NCI-H187 treated with DMSO at 0.1 percent for 48 hours (cell line): Measurements from ENCODE around the gene PLB1.

Experiments used
- DNase-seq: peaks from one replicate; lab custom pipeline; 2025; lab: John Stamatoyannopoulos, UW

PLB1 gene

GRCh38 chr2:28495551-28496250 is at the start of gene PLB1:
Gene PLB1, plus strand, starts transcription at chr2:28496060. Its CDS starts 55 bp downstream, at chr2:28496115.
- no peak for DNase-seq

GRCh38 chr2:28446531-28446930 is 49.3 kb upstream of the PLB1 start:
- DNase-seq = no peak

GRCh38 chr2:28447086-28447485 is 48.8 kb upstream of the PLB1 start:
- DNase-seq = no peak

- no peak for DNase-seq
Measured at GRCh38 chr2:28447943-28448792, 47.7 kb upstream of the PLB1 start.

- DNase-seq = no peak
Measured at GRCh38 chr2:28448793-28449100, 47.1 kb upstream of the PLB1 start.

- no peak for DNase-seq
Measured at GRCh38 chr2:28449126-28449487, 46.8 kb upstream of the PLB1 start.

GRCh38 chr2:28449488-28450395 is 46.1 kb upstream of the PLB1 start:
- no peak for DNase-seq

GRCh38 chr2:28450901-28451565 is 44.8 kb upstream of the PLB1 start:
- no peak for DNase-seq

GRCh38 chr2:28451793-28452533 is 43.9 kb upstream of the PLB1 start:
- no peak for DNase-seq

- DNase-seq = no peak
Measured at GRCh38 chr2:28452534-28453081, 43.3 kb upstream of the PLB1 start.

GRCh38 chr2:28453396-28453795 is 42.5 kb upstream of the PLB1 start:
- no peak for DNase-seq

- DNase-seq = no peak
Measured at GRCh38 chr2:28454016-28454930, 41.6 kb upstream of the PLB1 start.

GRCh38 chr2:28457237-28457636 is 38.6 kb upstream of the PLB1 start:
- no peak for DNase-seq

GRCh38 chr2:28461056-28461455 is 34.8 kb upstream of the PLB1 start:
- no peak for DNase-seq

- no peak for DNase-seq
Measured at GRCh38 chr2:28462122-28462521, 33.7 kb upstream of the PLB1 start.

GRCh38 chr2:28463211-28463816 is 32.5 kb upstream of the PLB1 start:
- no peak for DNase-seq

- no peak for DNase-seq
Measured at GRCh38 chr2:28463893-28464292, 32.0 kb upstream of the PLB1 start.

GRCh38 chr2:28465148-28465885 is 30.5 kb upstream of the PLB1 start:
- no peak for DNase-seq

- DNase-seq = no peak
Measured at GRCh38 chr2:28469304-28469703, 26.6 kb upstream of the PLB1 start.
